Measurements from ENCODE around the gene PANK3.

GRCh38 chr5:168604436-168604835 lies 25.3 kb upstream of the PANK3 start:
- TF ChIP-seq POLR2A (IDR thresholded peaks at IDR 0.05) (no peak), CTCF (IDR thresholded peaks at IDR 0.05) (no peak)
